Fibroblast of skin of abdomen (primary cell): ENCODE results near the gene PITPNB.

Experiments used
- DNase-seq: peaks from one replicate; pipeline ENCODE4 v3.0.0-alpha.2; 2013

Gene PITPNB

DNA sequence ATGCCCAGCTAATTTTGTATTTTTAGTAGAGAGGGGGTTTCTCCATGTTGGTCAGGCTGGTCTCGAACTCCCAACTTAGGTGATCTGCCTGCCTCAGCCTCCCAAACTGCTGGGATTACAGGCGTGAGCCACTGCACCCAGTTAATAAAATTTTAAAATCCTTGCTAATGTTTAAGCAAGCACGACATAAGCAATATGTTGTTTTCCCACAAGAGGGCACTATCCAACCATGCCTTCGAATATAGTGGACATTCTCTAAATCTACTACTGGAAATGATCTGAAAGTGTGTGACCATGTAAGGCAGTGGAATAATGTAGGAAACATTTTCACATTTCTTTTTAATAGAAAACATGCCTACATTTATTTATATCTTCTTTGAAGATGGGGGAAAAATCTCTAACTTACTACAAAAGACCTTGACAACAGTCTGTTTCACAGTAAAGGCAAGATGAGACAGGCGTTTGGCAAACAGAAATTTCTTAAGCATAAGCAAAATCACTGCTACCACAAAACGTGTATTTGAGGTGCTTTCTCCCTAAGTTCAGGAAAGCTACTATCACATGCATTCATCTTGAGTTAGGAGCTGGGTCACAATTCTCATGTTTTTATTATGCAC lies 38.2 kb downstream of the PITPNB start:
- DNase-seq = peak; percentile 80

- peak; percentile 53 for DNase-seq
Measured at GRCh38 chr22:27879923-27880322, 39.1 kb downstream of the PITPNB start.

GRCh38 chr22:27878541-27878940 lies 40.5 kb downstream of the PITPNB start:
- DNase-seq = no peak

DNA sequence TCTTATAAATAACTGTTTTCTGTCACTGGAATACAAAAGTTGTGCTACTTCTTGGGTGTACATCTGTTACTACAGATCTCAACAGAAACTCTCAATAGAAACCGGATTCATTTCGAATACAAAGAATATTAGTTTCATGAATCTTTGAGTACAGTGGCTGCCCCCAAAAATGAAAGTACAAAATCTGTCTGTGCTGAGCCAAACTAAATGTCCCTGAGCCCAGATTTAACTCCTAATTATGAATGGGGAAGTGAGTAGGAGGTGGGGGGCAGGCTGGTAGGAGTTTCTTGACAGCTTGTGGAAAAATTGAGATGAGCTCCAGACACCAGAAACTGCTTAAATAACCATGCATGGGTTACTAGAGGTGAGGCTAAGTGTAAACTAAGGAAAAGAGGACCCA lies 41.6 kb downstream of the PITPNB start:
- no peak for DNase-seq

DNA sequence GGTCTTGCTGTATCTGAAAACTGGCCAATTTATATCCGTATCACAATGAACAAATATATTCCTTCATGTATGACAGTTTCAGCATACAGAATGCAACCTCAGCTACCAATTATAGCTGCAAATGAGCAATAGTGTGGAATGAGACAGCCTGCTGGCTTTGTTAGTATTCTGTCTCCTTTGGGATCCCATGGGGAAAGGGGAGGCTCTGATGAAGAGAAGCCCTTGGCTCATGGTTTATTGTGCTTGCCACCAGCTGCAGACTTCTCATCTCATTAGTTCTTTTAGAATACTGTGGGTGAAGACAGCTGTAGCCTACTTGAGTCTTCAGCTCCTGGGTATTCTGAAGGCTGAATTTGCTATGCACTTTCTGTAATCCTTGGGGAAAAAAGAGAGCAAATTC lies 42.4 kb downstream of the PITPNB start:
- peak; percentile 73 for DNase-seq

GRCh38 chr22:27875951-27876350 lies 43.1 kb downstream of the PITPNB start:
- DNase-seq = no peak

- DNase-seq = no peak
Measured at GRCh38 chr22:27874764-27875163, 44.3 kb downstream of the PITPNB start.

GRCh38 chr22:27874185-27874584 lies 44.9 kb downstream of the PITPNB start:
- DNase-seq = no peak

GRCh38 chr22:27873472-27873871 lies 45.6 kb downstream of the PITPNB start:
- DNase-seq = no peak

- no peak for DNase-seq
Measured at GRCh38 chr22:27872488-27872887, 46.6 kb downstream of the PITPNB start.

GRCh38 chr22:27871306-27872014 lies 47.6 kb downstream of the PITPNB start:
- DNase-seq = no peak

DNA sequence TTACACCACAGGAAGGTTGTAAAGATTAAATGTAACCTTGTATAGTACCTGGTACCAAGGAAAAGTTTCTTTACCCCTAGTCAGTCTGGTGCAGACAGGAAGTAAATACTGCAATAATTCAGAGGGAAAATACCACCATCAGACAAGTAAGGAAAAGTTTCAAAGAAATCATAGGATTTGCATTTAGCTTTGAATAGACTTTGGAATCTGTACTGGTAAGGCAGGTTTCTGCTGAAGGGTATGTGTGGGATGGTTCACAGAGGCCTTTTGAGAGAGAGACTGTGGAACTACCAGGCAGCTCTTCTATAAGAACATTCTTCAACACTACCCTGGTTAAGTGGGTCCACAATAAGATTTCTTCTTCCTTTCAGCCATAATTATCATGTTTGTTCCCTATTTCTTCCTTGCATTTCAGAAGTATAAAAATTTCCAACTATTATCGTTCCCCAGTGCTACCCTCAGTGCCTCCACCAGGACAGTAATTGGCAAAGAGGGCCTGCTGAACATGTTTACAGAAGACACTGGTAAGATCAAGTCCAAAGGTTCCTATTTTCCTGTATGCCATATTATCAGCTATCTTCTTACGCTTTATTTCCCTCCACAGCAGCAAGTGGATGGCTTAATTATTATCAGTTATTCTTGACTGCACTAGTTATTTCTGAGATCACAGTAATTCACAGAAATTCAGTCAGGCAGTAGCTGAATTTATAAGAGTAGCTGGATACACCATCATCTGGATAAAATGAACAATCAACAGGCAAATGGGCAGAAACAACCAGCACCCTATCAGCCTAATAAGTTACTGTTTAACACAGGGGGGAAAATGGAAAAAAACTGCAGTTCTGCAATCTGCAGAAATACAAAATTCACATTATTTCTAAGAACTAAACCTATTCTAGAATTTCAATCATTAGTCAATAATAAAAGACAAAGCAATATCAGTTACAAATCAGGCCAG lies 48.5 kb downstream of the PITPNB start:
- no peak for DNase-seq

DNA sequence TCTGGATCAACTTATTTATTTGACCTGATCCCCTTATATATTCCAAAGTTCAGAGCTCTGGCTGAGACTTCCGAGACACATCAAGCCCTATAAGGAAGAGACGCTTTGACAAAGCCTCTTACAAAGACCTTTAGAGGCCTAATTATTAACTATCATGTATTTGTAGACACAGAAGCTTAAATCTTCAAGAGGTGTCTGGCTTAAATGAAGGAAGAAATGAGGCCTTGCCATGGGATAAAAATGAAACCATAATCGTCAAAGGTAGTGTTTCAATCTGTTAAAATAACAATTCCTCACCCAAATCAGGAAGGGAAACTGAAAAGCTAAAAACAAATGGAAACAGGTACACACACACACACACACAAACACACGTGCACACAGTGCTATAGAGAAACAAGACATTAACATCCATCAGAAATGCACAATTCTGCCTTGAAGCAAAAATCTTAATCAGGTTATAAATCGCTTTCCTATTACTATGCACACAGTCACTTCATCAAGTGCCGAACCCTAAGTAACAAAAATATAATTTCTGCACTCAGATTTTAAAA lies 50.2 kb downstream of the PITPNB start:
- no peak for DNase-seq

- DNase-seq = no peak
Measured at GRCh38 chr22:27867953-27868731, 50.9 kb downstream of the PITPNB start.

DNA sequence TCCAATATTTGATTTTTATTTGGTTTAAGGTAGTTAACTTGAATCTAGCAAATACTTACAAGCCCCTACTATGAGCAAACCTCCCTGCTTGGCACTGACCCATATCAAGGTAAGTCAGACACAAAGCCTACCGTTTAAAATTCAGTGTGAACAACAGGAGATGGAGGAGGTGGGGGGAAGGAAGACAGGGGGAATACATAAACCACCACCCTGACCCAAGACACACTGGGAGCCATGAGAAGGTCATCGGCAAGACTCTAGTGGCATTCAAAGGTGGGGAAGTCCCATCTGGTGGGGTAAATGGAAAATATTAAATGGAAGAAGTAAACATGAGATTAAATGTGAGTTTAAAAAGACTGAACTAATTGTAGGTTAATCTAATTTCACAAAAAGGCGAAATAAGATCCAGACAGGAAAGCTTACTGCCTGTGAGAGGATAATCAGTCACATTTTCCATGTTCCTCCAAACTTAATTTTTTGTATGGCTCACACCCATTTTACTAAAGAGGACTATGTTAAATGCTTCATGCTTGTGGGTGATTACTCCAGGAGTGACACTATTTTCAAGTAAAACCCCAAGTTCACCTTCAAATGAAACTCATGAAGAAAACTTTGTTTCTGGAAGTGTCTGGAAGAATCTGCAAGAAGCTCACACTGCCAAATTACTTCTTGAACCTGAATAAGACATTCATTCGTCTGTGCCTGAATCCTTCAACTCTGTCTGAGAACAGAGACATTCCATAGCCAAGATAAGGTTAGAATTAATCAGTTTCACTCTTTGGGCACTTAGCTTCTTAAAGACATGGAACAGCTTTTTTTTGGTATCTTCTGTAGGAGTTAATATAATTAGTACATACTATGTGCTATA lies 51.7 kb downstream of the PITPNB start:
- no peak for DNase-seq

DNA sequence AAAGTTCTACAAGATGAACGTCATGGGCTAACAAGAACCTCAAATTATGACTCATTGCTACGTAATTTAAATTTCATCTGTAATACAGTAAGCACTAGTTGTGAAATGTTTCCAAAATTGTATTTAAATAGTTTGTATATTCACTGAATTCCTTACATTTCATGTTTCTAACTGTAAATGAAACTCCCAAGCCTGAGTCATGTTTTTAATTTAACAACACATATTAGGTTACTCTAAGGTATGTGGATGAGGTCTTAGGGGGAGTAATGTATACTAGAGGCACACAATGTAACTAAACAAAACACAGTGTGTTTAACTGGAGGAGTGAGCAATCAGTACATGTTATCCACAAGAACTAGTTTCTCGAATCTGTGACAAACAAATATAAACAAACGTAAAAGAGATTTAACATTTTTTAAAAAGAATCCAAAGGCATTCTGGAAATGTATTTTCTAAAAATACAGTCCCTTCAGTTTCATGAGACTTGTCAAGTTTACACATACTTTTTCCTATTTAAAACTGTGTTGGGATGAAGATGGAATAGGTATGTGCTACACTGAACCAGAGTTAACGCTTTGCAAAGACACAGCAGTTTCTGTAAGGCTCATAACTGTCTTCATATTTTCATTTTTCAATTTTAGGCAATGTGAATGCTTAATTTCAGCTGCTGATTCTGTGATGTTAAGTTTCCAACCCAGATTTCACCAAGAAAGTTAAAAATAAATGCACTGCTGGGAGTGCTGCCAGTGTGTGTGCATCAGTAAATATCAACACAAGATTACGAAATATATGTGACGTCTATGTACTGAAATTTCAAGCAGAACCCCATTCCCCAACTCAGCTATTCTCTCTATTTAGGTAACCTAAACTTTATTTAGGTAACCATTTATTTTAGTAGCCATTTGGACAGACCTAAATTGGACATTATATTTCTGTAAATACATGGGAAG lies 52.6 kb downstream of the PITPNB start:
- peak; percentile 94 for DNase-seq

GRCh38 chr22:27865496-27865895 lies 53.6 kb downstream of the PITPNB start:
- no peak for DNase-seq

DNA sequence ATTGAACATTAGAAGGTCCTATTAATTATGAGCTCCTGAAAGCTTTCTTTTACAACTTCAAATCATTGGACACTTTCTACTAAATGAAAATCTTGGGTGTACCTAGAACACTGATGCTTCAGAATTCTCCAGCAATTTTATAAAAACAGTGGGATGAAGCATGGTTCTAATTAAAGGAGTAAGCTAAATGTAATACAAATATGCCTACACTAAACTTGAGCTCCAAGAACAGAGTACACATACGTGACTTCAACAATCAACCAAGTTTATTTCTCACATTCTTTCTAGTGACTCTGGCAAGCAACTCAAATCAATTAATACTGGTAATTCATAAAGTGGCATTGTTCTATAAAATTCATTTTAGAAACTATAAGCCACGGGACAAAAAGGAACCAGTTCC lies 55.5 kb downstream of the PITPNB start:
- no peak for DNase-seq

- no peak for DNase-seq
Measured at GRCh38 chr22:27863001-27863400, 56.1 kb downstream of the PITPNB start.

- no peak for DNase-seq
Measured at GRCh38 chr22:27859336-27859735, 59.7 kb downstream of the PITPNB start.
